Bronchus fibroblast of lung (primary cell): ENCODE data around the gene OR13F1. TPM values are rescaled to one million over a fixed set of nuclear protein-coding genes. Genes with fewer than 3 reads are reported as not detected.

ENCODE experiments used
- total RNA-seq: library from RNA; depleted of rRNA; stranded (reverse); fragments of >200 nt; gene quantifications from 2 replicates; pipeline ENCODE4 v1.2.3, GENCODE V29; 2015

OR13F1 gene
- not detected in 2 replicates for total RNA-seq

DNA sequence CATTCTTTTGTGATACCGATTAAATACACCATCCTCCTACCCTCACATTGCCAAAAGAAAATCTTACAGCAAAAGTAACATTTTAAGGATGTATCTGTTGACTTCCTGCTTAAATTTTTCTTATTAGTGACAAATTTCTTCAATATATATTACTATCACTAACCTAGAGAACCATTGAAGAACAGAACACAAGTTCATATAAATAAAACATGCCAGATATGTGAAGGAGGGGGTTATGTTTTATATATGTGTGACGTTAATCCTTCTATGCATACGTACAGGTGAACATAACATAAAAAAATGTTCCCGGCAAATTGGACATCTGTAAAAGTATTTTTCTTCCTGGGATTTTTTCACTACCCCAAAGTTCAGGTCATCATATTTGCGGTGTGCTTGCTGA lies at the start of gene OR13F1:
OR13F1 (plus strand) TSS at position 301 of the 400 bp plus-strand sequence; CDS start at position 301, 0 bp downstream.

GRCh38 chr9:104527109-104527508 lies 23.0 kb downstream of the OR13F1 start, which contains the start of gene OR13C4:
Gene OR13C4 (minus strand): TSS chr9:104527209. CDS start chr9:104527209, 0 bp downstream.

GRCh38 chr9:104536756-104537155 lies 32.7 kb downstream of the OR13F1 start, which contains the start of gene OR13C3:
Gene OR13C3 (minus strand): TSS chr9:104536856. CDS start chr9:104536723, 133 bp downstream.

Other genes starting within 250 kb of the OR13F1 start
- not detected in 2 replicates for gene OR13C4, start 22.9 kb downstream of the OR13F1 start, total RNA-seq
- gene OR13C3, start 32.6 kb downstream of the OR13F1 start, total RNA-seq: not detected in 2 replicates
- not detected in 2 replicates for gene OR13C8, start 64.9 kb downstream of the OR13F1 start, total RNA-seq
- gene OR13C5, start 95.2 kb downstream of the OR13F1 start, total RNA-seq: not detected in 2 replicates
- gene OR13C2, start 101.4 kb downstream of the OR13F1 start, total RNA-seq: not detected in 2 replicates
- gene OR13C9, start 113.9 kb downstream of the OR13F1 start, total RNA-seq: not detected in 2 replicates
- not detected in 2 replicates for gene OR13D1, start 190.3 kb downstream of the OR13F1 start, total RNA-seq
- gene NIPSNAP3A, start 243.4 kb downstream of the OR13F1 start, total RNA-seq: 20.8 and 21.7 TPM in 2 replicates